HG02678 (cell line): ENCODE results near the gene CCSER1.
"Not testable (repeated sequence)": the region's sequence is repeated elsewhere in the genome, so short reads cannot be mapped to it uniquely, and the experiment has no call there.

ENCODE experiments used
- ATAC-seq: cut with Tn5 transposase; IDR thresholded peaks from one replicate; pipeline ENCODE4 v1.9.1; 2021; ENCODE audit warnings: mild to moderate bottlenecking, moderate library complexity; ENCODE audit not compliant: unreplicated experiment

The CCSER1 gene

GRCh38 chr4:90641861-90642599, 514.8 kb downstream of the CCSER1 start:
- no peak for ATAC-seq

- ATAC-seq = no peak
Observed at GRCh38 chr4:90643156-90643555, 516.0 kb downstream of the CCSER1 start.

DNA sequence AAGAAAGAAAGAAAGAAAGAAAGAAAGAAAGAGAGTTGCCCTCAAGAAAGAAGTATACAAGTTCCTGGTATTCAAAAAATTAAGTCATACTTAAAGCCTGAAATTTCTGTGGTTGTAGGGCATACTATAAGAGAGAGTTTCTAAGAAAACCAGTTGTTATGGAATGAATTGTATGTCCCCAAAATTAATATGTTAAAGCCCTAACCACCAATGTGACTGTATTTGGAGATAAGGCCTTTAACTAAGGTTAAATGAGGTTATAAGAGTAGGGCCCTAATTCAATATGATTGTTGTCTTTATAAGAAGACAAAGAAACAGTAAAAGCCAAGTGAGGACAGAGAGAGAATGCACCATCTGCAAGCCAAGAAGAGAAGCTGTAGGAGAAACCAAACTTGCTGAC, 521.1 kb downstream of the CCSER1 start:
- no peak for ATAC-seq

DNA sequence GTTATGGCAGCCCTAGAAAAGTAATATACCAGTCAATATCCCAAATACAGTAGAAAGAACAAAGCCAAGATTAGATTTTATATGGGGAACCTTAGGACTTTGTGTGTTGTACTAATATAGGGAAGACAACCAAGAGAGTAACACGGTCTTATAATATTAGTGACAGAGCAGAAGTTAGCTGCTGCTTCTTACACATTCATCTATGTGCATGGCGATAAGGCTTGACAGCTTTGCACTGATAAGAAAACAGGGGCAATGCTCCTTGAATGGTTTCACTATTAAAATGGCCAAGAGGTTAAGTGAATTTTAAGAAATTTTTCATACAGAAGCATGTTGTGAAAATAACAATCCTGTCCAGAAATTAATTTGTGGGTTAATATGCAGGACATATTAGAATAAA, 521.6 kb downstream of the CCSER1 start:
- ATAC-seq = no peak

GRCh38 chr4:90660672-90661071, 533.5 kb downstream of the CCSER1 start:
- ATAC-seq = no peak

DNA sequence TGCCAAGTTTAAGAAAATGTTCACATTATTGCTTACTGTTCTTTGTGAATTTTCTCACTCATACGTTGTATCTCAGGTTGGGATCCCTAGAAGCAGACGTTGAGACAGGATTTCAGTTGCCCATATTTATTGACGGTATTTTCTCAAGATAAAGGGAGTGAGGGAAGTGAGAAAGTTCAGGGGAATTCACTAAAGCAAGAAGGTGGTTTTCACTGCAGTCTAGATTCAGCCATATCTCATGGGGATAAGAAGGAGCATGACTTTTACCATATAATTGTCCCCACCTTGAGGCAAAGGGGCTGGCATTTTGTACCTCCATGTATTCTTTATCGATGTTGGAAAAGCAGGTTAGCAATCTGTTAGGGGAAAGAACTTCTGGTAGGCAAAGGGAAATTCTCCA, 543.0 kb downstream of the CCSER1 start:
- no peak for ATAC-seq

DNA sequence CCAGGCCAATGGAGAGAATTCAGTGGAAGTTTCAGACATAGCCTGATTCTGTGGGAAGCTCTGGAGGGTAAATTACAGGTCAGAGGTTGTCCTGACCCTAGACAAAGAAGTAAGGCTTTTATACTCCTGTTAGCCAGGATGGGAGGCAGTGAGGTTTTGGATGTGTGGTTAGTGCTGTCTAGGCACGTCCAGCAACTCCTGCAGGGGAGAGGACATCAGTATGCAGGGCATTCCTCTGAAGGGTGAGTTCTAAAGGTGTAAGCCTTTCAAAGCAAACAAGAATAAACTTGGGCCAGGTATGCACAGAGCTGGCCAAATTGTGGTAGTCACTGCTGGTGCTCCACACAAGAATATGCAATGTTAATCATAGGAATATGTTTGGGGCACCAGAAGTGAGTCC, 562.5 kb downstream of the CCSER1 start:
- ATAC-seq = no peak

DNA sequence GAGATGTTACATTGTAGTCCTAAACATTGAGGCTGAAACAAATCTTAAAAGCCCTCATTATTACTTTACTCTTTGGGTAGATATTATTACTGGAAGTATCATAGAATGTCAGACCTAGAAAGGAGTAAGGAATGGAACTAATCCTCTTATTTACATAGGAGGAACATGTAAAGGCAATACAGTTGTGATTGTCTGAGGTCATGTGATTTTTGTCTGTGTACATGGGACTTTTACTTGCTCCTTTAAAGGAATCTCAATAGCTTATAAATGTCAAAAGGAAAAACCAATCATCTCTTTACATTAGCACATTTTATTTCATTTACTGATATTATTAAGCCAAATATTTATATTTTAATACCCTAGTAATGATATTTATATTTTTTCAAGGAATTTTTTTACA, 568.2 kb downstream of the CCSER1 start:
- ATAC-seq = no peak

- ATAC-seq = not testable (repeated sequence)
Observed at GRCh38 chr4:90705501-90705900, 578.3 kb downstream of the CCSER1 start.

- peak; percentile 81 for ATAC-seq
Observed at GRCh38 chr4:90715242-90715641, 588.0 kb downstream of the CCSER1 start.

DNA sequence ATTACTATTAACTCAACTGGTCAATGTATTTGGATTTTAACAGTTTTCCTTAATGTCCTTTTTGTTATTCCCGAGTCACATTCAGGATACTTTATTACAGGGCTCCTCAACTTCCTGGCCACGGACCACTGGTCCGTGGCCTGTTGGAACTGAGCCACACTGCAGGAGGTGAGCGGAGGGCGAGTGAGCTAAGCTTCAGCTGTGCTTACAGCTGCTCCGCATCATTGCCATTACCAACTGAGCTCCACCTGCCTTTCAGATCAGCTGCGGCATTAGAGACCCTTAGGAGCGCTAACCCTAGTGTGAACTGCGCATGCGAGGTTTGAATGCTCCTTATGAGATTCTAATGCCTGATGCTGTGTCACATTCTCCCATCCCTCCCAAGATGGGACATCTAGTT, 591.7 kb downstream of the CCSER1 start:
- no peak for ATAC-seq

GRCh38 chr4:90727938-90728337, 600.7 kb downstream of the CCSER1 start:
- ATAC-seq = no peak

DNA sequence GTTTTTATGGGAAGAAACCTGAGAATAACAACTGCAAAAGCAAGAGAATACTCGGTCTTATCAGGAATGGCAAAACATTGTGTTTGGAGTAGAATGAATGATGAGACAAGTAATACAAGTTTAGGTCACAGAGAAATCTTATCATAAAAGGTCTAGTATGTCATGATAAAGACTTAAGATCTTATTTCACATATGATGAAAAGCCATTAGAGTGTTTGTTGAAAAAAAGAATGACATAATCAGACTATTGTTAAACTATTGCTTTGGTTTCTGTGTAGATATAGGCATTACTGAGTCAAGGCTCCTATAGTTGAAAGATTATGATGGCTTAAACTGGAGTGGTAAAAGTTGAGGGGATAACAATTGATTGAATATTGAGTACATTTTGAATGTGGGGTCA, 603.6 kb downstream of the CCSER1 start:
- ATAC-seq = no peak

GRCh38 chr4:90733211-90733610, 606.0 kb downstream of the CCSER1 start:
- ATAC-seq = no peak

GRCh38 chr4:90745176-90745575, 618.0 kb downstream of the CCSER1 start:
- no peak for ATAC-seq

GRCh38 chr4:90753068-90753467, 625.9 kb downstream of the CCSER1 start:
- ATAC-seq = no peak

GRCh38 chr4:90757534-90758060, 630.4 kb downstream of the CCSER1 start:
- ATAC-seq = no peak

- no peak for ATAC-seq
Observed at GRCh38 chr4:90760059-90760458, 632.9 kb downstream of the CCSER1 start.

DNA sequence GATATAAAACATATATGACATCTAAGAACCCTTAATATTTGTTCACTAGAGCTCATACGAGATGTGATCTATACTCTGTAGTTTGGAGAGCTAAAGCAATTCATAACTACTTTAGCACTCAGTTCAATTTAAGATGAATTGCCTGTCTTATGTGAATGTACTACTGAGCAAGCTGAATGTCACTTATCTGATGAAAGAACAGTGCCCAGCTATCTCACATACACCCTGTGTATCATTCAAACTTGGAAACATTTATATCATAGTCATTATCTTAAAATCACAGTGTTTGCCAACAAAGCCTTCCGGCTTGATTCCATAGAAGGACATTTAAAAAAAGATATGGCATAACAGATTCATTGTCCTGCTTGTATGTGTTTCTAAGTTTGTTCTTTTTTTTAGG, 639.6 kb downstream of the CCSER1 start:
- ATAC-seq = no peak

DNA sequence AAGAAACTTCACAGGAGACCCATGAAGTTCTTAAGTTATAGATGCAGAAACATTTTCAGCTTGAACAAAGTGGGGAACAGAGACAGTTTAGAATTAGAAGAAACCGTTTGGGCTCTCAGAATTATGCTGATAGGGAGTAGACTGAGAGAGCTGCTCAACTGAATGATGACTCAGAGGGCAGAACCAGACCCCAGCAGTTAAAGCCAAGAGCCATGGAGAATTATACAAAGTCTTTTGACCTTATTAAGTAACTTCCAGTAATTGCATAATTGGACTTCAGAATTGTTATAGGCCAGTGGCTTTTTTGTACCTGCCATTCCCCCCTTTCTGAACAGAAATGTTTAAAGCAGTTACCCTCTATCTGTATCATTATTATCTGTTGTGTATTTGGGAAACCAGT, 642.1 kb downstream of the CCSER1 start:
- ATAC-seq = no peak

GRCh38 chr4:90780193-90780592, 653.0 kb downstream of the CCSER1 start:
- no peak for ATAC-seq

- no peak for ATAC-seq
Observed at GRCh38 chr4:90786602-90787001, 659.4 kb downstream of the CCSER1 start.

GRCh38 chr4:90792696-90793095, 665.5 kb downstream of the CCSER1 start:
- no peak for ATAC-seq
